Stimulated activated CD8-positive, alpha-beta memory T cell treated with anti-CD3 and anti-CD28 coated beads, Interleukin-15, amount 100 ng/mL, for 48 hours (primary cell): Measurements from ENCODE around the gene ZSCAN21.

Experiments
- DNase-seq, 2 donors: peaks; one replicate each; pipeline ENCODE4 v3.0.0-alpha.2; 2020; ENCODE audit warnings: low read depth in 2 of 2

Gene ZSCAN21

GRCh38 chr7:100027197-100027596, 22.4 kb upstream of the ZSCAN21 start:
- no peak for DNase-seq

- DNase-seq, result no peak
These were observed 20.0 kb upstream of the ZSCAN21 start for GRCh38 chr7:100029596-100029995.

GRCh38 chr7:100033526-100033925, 16.0 kb upstream of the ZSCAN21 start:
- no peak for DNase-seq

GRCh38 chr7:100034871-100035510, 14.6 kb upstream of the ZSCAN21 start:
- no peak for DNase-seq

- no peak for DNase-seq
These were observed 13.7 kb upstream of the ZSCAN21 start for GRCh38 chr7:100035876-100036275.

- no peak for DNase-seq
These were observed 11.2 kb upstream of the ZSCAN21 start for GRCh38 chr7:100038326-100038725.

- DNase-seq, result no peak
These were observed 9.0 kb upstream of the ZSCAN21 start for GRCh38 chr7:100040575-100040974.

GRCh38 chr7:100044718-100045117, 4.9 kb upstream of the ZSCAN21 start:
- DNase-seq, result no peak

GRCh38 chr7:100048680-100049079, 894 bp upstream of the ZSCAN21 start:
- DNase-seq, result no peak

- DNase-seq, result no peak
These were observed 2.0 kb downstream of the ZSCAN21 start for GRCh38 chr7:100051611-100052010.

GRCh38 chr7:100053215-100053614, 3.6 kb downstream of the ZSCAN21 start:
- no peak for DNase-seq

GRCh38 chr7:100057006-100057405, 7.4 kb downstream of the ZSCAN21 start:
- DNase-seq, result no peak

- no peak for DNase-seq
These were observed 9.7 kb downstream of the ZSCAN21 start for GRCh38 chr7:100059251-100059739.

GRCh38 chr7:100061518-100062193, 12.1 kb downstream of the ZSCAN21 start:
- DNase-seq, result no peak

- DNase-seq, result no peak
These were observed 13.8 kb downstream of the ZSCAN21 start for GRCh38 chr7:100063376-100063775.

GRCh38 chr7:100064162-100064561, 14.6 kb downstream of the ZSCAN21 start:
- no peak for DNase-seq

- no peak for DNase-seq
These were observed 16.0 kb downstream of the ZSCAN21 start for GRCh38 chr7:100065452-100066186.

GRCh38 chr7:100066953-100067352, 17.4 kb downstream of the ZSCAN21 start:
- no peak for DNase-seq

GRCh38 chr7:100069991-100070390, 20.4 kb downstream of the ZSCAN21 start:
- no peak for DNase-seq

GRCh38 chr7:100071018-100071723, 21.6 kb downstream of the ZSCAN21 start:
- DNase-seq, result no peak

GRCh38 chr7:100072462-100072861, 22.9 kb downstream of the ZSCAN21 start:
- no peak for DNase-seq

- DNase-seq, result no peak
These were observed 25.3 kb downstream of the ZSCAN21 start for GRCh38 chr7:100074841-100075240.
